Central memory CD4-positive, alpha-beta T cell (primary cell): ENCODE measurements around the gene CTDSPL.

Source experiments
- DNase-seq: peaks from one replicate; pipeline ENCODE4 v3.0.0; 2022

The CTDSPL gene

GRCh38 chr3:37892927-37893600 lies 31.4 kb downstream of the CTDSPL start:
- DNase-seq: no peak

GRCh38 chr3:37896827-37897226 lies 35.1 kb downstream of the CTDSPL start:
- no peak for DNase-seq

- DNase-seq: no peak
These were observed 36.1 kb downstream of the CTDSPL start for GRCh38 chr3:37897763-37898162.

- no peak for DNase-seq
These were observed 36.7 kb downstream of the CTDSPL start for GRCh38 chr3:37898424-37898823.

- no peak for DNase-seq
These were observed 37.5 kb downstream of the CTDSPL start for GRCh38 chr3:37899101-37899707.

GRCh38 chr3:37899711-37900306 lies 38.1 kb downstream of the CTDSPL start:
- no peak for DNase-seq

GRCh38 chr3:37901721-37902120 lies 40.0 kb downstream of the CTDSPL start:
- DNase-seq: no peak

GRCh38 chr3:37902674-37903073 lies 41.0 kb downstream of the CTDSPL start:
- DNase-seq: no peak

- no peak for DNase-seq
These were observed 41.6 kb downstream of the CTDSPL start for GRCh38 chr3:37903320-37903719.

- no peak for DNase-seq
These were observed 42.1 kb downstream of the CTDSPL start for GRCh38 chr3:37903734-37904133.

GRCh38 chr3:37904601-37905000 lies 42.9 kb downstream of the CTDSPL start:
- no peak for DNase-seq

- no peak for DNase-seq
These were observed 43.7 kb downstream of the CTDSPL start for GRCh38 chr3:37905346-37905745.

GRCh38 chr3:37905987-37906674 lies 44.5 kb downstream of the CTDSPL start:
- no peak for DNase-seq

- no peak for DNase-seq
These were observed 45.1 kb downstream of the CTDSPL start for GRCh38 chr3:37906734-37907282.

GRCh38 chr3:37907371-37907770 lies 45.7 kb downstream of the CTDSPL start:
- DNase-seq: no peak

GRCh38 chr3:37907906-37908305 lies 46.2 kb downstream of the CTDSPL start:
- DNase-seq: no peak

- no peak for DNase-seq
These were observed 47.6 kb downstream of the CTDSPL start for GRCh38 chr3:37909067-37909911.

GRCh38 chr3:37910671-37911400 lies 49.2 kb downstream of the CTDSPL start:
- DNase-seq: no peak

- DNase-seq: no peak
These were observed 50.5 kb downstream of the CTDSPL start for GRCh38 chr3:37912052-37912733.

- DNase-seq: no peak
These were observed 51.8 kb downstream of the CTDSPL start for GRCh38 chr3:37913522-37913921.

GRCh38 chr3:37916685-37917084 lies 55.0 kb downstream of the CTDSPL start:
- no peak for DNase-seq
